NB4 (cell line): ENCODE measurements around the gene KLHL28.

Experiments
- DNase-seq: peaks from one replicate; pipeline ENCODE4 v3.0.0; 2010; ENCODE audit warnings: low read depth
- H3K4me3 ChIP-seq: one replicate; pipeline ENCODE4 v1.5.1; 2011; ENCODE audit warnings: mild to moderate bottlenecking, low read depth, low read length, moderate library complexity
- MYC ChIP-seq: IDR thresholded peaks from 2 replicates; pipeline ENCODE4 v1.6.1; 2011; ENCODE audit warnings: low read depth, low read length
- POLR2A ChIP-seq: IDR thresholded peaks from 2 replicates; pipeline ENCODE4 v1.6.1; 2011; ENCODE audit warnings: mild to moderate bottlenecking; ENCODE audit not compliant: insufficient read length; ENCODE audit errors: extremely low read depth
- TF ChIP-seq, protein P1 (sequence below): IDR thresholded peaks from 2 replicates; pipeline ENCODE4 v1.6.1; 2011; ENCODE audit warnings: low read depth, low read length
- TF ChIP-seq, protein P2 (sequence below): IDR thresholded peaks from one replicate; pipeline ENCODE4 v1.5.1; 2012; ENCODE audit warnings: low read depth, low read length

Gene KLHL28

DNA sequence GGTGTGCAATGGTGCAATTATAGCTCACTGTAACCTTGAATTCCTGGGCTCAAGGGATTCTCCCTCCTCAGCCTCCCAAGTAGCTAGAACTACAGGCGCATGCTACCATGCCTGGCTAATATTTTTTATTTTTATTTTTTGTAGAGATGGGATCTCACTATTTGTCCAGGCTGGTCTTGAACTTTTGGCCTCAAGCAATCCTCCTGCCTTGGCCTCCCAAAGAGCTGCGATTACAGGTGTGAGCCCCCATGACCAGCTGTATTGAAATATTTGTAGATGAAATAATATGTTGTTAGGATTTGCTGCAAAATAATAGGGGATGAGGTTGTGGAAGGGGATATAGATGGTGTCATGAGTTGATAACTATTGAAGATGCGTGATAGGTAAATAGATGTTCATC is 4.9 kb downstream of the KLHL28 start:
- no peak for TF ChIP-seq POLR2A
- TF ChIP-seq, protein P1, sequence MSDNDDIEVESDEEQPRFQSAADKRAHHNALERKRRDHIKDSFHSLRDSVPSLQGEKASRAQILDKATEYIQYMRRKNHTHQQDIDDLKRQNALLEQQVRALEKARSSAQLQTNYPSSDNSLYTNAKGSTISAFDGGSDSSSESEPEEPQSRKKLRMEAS, result no peak
- TF ChIP-seq, protein P2, sequence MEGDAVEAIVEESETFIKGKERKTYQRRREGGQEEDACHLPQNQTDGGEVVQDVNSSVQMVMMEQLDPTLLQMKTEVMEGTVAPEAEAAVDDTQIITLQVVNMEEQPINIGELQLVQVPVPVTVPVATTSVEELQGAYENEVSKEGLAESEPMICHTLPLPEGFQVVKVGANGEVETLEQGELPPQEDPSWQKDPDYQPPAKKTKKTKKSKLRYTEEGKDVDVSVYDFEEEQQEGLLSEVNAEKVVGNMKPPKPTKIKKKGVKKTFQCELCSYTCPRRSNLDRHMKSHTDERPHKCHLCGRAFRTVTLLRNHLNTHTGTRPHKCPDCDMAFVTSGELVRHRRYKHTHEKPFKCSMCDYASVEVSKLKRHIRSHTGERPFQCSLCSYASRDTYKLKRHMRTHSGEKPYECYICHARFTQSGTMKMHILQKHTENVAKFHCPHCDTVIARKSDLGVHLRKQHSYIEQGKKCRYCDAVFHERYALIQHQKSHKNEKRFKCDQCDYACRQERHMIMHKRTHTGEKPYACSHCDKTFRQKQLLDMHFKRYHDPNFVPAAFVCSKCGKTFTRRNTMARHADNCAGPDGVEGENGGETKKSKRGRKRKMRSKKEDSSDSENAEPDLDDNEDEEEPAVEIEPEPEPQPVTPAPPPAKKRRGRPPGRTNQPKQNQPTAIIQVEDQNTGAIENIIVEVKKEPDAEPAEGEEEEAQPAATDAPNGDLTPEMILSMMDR, result no peak
- no peak for TF ChIP-seq MYC
- no peak overlapping the region for H3K4me3 ChIP-seq
- DNase-seq, result no peak

DNA sequence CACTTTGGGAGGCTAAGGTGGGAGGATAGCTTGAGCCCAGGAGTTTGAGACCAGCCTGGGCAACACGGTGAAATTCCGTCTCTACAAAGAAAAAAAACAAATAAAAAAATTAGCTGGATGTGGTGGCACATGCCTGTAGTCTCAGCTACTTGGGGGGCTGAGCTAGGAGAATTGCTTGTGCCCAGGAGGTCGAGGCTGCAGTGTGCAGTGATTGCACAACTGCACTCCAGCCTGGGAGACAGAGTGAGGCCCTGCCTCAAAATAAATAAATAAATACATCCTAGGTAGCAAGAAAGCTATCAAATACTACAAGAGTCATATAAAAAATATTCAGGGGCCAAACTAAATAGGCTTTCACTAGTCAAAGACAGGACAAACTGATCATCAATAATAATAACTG is 6.2 kb downstream of the KLHL28 start:
- no peak overlapping the region for H3K4me3 ChIP-seq
- no peak for DNase-seq
- TF ChIP-seq, protein P2, result no peak
- TF ChIP-seq, protein P1, result no peak
- TF ChIP-seq MYC (no peak), POLR2A (no peak)

DNA sequence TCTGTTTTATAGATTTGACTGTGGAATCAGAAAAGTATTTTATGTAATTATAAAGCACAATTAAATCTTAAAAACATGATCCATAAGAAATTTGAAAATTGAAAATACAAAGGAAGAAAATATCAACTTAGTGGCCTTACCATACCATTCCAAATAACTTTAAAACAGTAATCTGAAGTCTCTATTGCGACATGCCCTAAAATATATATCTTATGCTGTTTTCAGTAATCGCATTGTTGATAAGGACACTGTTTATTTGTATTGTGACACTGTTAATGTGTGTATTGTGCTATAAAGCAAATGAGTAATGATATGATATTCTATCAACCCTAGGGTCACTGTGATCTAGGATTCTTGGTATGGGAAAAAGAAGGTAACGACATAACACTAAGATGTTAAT is 7.0 kb downstream of the KLHL28 start:
- no peak for DNase-seq
- TF ChIP-seq MYC, result no peak
- TF ChIP-seq POLR2A, result no peak
- TF ChIP-seq, protein P2, result no peak
- TF ChIP-seq, protein P1, result no peak
- H3K4me3 ChIP-seq, result no peak overlapping the region

DNA sequence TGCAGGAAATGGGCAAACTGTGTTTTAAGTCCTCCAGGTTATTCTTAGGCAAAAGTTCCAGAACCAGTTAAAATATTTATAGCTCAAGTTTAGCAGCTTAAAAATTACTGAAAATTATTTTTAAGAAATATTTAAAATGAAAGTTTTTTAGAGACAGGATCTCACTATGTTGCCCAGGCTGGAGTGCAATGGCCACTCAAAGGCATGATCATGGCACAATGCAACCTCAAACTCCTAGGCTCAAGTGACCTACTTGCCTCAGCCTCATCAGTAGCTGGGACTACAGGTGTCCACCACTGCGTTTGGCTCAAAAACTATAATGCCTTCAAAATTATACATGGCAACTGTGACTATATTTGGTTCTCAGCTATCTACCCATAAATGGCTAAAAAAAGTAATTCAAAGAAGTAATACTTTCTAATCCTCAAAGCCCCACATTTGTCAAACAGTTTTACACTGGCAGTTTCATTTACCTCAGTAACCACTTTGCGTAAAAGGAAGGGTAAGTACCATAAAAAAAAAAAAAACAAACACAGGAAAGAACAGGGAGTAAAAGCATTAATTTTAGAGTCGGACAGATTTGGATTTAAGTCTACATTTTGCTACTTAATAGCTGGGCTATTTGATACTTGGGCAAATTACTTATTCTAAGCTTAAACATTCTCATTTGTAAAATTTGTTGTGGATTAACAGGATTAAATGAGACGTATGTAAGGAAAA is 9.2 kb downstream of the KLHL28 start:
- H3K4me3 ChIP-seq, result no peak overlapping the region
- no peak for DNase-seq
- no peak for TF ChIP-seq POLR2A
- TF ChIP-seq MYC, result no peak
- TF ChIP-seq, protein P2, result no peak
- TF ChIP-seq, protein P1, result no peak

DNA sequence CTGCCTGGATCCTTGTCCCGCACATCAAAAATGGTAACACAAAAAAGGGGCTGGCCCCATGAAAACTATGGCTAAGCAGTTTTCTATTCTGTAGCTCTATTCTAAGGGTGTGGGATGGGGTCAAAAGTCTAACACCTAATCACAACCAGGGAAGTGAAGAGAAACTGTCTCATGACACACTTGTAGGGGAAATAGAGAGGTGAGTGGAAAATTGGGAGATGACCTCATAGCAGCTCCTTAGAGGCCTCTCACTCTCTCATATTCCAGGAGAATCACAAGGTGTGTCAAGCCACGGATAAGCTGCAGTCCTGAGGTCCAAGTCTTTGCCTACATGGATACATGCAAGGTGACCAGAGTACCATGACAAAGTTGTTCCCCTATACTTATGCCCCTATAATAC is 10.7 kb downstream of the KLHL28 start:
- H3K4me3 ChIP-seq, result no peak overlapping the region
- TF ChIP-seq, protein P2, result no peak
- DNase-seq, result no peak

DNA sequence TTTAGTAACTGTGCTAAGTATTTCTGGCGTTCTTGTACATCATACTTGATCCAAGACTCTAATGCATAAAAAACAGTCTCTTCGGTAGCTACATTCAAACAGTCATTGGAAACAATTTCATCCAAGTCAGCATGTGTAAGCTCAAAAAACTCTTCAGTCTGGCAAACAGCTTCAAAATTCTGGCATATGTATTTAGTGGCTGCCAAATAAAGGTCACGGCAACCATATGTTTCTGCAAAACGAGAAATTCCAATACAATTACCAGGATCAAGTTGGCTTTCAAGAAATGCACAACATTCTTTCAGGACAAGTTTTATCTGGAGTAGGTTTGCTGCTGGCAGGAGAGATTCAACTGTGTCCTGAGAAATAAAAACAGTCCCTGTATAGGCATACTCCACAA is 16.5 kb downstream of the KLHL28 start:
- DNase-seq, result no peak
- TF ChIP-seq MYC, result no peak
- TF ChIP-seq, protein P2, result no peak
- no peak overlapping the region for H3K4me3 ChIP-seq
